NCI-H446 treated with DMSO at 0.1 percent for 48 hours (cell line): Measurements from ENCODE around the gene FBLN5.
"Not testable (repeated sequence)": the region's sequence is repeated elsewhere in the genome, so short reads cannot be mapped to it uniquely, and the experiment has no call there.

Source experiments
- DNase-seq: peaks from one replicate; lab custom pipeline; 2025; lab: John Stamatoyannopoulos, UW

FBLN5 gene

GRCh38 chr14:91861091-91861490 is 86.4 kb downstream of the FBLN5 start:
- no peak for DNase-seq

DNA sequence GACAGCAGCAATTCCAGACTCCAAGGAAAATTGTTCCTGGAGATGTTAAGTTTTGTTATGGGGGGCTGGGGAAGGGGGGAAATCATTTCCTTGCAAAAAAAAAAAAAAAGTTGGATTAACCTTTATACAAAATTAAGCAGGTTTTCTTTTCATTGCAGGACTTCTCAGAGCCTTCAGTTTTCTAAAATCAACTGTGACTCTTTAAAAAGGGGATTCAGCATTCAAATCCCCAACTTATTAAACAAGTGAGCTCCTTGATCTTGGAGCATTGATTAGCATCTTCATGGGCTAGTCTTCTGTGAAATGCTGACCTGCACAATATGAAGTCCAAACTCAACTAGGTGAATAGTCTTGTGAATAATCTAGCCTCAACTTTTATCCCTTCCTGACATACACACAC is 87.3 kb downstream of the FBLN5 start:
- no peak for DNase-seq

DNA sequence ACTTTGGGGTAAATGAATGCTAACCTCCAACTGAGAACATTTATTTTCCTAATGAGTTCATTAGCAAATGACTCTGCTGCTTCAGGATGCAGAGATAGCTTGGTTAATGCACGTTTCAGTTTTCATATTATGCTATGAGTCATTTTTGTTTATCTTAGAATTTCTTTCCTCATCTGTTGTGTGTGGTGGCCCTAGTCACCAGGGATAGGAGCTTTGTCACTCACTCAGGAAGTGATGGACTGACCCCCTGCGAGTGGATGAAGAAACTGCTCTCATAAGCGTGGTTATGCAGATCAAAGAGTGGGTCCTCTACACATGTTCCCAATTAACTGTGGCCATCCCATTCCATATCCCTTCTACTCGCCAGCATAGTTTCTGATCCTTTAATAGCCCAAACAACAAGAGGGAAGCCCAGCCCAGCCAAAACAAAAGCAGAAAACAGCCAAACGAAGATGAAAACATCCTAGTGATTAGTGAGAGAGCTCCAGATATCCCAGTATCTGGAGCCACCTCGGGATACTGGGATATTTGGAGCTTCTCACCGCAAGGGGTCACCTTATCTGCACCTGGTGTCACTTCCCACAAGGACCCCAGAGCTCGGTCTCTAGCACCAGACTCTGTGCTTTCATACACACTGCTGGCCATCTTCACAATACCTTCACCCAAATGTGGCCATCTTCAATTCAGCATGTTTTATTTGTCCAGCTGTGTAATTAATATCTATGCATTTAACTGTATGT is 88.8 kb downstream of the FBLN5 start:
- no peak for DNase-seq

DNA sequence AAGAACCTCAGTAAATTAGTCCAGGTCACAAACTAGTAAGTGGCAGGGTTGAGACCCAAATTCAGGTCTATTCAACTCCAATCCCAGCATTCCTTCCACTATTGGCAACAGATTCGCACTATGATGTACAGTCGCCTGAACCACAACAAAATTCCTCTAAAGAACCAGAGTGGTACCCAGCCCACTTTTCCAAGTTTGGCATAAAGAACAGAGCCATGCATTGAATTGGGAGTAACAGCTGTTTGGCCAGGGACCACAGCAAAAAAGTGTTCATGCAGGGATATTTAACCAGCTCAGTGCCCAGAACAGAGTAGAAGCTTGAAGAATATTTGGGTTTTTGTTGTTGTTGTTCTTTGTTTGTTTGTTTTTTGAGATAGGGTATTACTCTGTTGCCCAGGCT is 89.9 kb downstream of the FBLN5 start:
- DNase-seq, result no peak

DNA sequence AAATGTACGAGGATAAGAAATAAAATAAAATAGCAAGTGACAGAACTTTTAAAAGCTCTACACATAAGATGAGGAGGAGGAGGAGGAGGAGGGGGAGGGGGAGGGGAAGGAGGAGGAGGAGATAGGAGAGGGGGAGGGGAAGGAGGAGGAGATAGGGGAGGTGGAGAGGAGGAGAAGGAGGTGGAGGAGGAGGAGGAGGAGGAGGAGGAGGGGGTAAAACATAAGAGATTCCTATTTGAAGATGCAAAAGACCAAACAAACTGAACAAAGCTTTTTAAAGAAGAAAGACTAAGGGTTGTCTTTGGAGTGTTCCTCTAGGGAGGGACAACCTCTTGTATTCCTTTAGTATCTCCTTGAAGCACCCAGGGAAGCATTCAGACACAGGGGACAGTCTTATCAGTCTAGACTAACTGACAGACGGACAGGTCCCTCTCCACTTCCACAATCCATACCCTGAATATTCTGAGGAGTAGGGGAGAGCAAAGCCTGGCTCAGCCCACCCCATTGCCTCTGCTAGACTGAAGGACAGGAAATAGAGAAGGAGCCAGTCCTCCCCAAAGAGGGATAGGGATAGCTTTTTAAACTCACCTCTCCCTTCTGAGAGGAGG is 93.1 kb downstream of the FBLN5 start:
- no peak for DNase-seq

- no peak for DNase-seq
Observed at GRCh38 chr14:91851563-91851962, 95.9 kb downstream of the FBLN5 start.

GRCh38 chr14:91848504-91849001 is 98.9 kb downstream of the FBLN5 start:
- no peak for DNase-seq

DNA sequence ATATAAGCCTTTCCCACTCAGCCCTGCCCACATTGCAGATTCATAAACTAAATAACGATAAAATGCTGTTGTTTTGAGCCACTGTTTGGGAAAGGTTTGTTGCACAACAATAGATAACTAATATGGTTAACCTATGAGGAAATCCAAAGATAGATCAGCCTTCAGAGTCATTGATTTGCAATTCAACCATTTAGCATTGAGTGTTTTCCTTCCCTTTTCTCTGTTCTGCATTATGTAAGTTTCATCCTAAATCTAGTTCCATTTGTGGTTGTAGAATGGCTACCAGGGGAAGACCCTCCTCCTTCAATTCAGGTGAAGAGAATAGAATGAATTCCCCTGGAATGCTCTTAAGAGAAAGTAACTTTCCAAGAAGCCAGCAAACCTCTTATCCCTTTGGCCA is 99.8 kb downstream of the FBLN5 start:
- no peak for DNase-seq

DNA sequence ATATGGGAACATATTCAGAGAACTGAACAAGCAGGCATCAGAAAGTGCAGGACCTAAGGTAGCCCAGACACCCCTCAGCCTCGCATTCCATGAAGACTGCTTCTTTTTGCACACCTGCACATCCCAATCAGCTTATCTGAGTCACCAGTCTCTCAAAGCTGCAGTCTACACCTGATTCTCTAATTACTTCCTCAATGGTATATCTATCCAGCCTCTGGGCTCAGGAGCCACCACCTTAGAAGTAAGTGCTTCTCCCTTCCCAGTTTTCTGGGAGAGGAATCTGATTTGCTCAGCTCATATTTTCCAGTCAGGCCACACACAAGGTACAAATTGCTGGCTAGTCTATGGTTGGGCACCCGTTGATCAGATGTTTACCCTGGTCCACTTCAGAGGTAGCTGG is 101.8 kb downstream of the FBLN5 start:
- no peak for DNase-seq

DNA sequence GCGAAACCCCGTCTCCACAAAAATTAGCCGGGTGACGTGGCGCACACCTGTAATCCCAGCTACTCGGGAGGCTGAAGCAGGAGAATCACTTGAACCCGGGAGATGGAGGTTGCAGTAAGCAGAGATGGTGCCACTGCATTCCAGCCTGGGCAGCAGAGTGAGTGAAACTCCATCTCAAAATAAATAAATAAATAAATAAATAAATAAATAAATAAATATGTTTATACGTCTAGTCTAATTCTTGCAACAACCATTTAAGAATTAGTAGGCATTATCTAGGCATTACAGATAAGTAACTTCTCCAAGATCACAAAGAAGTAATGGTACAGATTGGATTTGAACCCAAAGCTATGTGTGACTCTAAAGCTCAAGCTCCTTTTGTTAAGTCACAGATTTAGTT is 102.4 kb downstream of the FBLN5 start:
- not testable (repeated sequence) for DNase-seq

GRCh38 chr14:91844029-91844428 is 103.5 kb downstream of the FBLN5 start:
- DNase-seq, result no peak

DNA sequence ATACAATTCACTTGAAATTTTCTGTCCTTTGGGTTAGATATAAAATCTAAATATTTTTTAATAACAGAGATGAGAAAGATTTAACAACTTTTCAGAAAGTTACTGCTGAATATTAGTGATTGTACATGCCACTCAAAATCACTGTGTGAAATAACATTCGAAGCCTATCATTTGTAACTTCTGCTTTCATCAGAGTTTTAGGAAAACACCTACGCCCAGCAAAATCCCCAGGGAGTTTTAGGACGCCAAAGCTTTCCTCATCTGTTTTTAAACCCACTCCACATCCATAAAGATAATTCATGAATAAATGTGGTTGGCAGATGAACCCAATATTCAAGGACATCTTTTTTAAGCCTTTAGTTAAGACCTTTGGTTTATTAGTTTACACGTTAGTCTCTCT is 104.1 kb downstream of the FBLN5 start:
- no peak for DNase-seq

DNA sequence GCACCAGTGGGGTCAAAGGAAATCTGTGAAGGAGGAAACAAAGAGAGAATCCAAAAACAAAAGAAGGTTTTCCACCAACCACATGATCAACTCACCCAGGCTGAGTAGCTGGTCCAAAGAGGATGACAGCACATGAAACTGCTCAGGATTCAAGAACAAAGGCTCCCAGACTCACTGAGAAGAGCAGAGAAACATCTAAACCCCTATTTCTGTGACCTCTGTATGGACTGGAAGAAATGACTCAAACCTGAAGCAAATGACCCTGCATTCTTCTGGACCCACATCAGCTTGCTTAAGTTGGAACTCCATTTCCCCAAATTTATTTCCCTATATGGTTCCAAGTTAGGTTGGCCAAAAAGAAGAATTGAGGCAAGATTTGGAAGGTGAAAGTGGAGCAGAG is 106.4 kb downstream of the FBLN5 start:
- DNase-seq, result no peak

GRCh38 chr14:91839749-91840148 is 107.7 kb downstream of the FBLN5 start:
- DNase-seq, result no peak

DNA sequence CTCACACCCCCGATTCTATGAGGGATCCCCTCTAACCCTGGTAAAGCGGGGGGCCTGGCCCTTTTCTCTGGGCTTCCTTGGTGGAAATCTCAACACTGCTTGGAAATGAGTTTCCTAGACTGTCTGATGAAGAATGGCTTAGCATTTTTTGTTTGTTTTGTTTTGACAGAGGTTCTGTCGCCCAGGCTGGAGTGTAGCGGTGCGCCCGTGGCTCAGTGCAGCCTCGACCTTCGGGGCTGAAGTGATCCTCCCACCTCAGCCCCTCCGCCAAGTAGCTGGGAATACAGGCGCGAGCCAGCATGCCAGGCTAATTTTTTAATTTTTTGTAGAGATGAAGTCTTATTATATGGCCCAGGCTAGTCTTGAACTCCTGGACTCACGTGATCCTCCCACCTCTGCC is 110.4 kb downstream of the FBLN5 start:
- no peak for DNase-seq

GRCh38 chr14:91835920-91836843 is 111.3 kb downstream of the FBLN5 start:
- DNase-seq, result no peak

DNA sequence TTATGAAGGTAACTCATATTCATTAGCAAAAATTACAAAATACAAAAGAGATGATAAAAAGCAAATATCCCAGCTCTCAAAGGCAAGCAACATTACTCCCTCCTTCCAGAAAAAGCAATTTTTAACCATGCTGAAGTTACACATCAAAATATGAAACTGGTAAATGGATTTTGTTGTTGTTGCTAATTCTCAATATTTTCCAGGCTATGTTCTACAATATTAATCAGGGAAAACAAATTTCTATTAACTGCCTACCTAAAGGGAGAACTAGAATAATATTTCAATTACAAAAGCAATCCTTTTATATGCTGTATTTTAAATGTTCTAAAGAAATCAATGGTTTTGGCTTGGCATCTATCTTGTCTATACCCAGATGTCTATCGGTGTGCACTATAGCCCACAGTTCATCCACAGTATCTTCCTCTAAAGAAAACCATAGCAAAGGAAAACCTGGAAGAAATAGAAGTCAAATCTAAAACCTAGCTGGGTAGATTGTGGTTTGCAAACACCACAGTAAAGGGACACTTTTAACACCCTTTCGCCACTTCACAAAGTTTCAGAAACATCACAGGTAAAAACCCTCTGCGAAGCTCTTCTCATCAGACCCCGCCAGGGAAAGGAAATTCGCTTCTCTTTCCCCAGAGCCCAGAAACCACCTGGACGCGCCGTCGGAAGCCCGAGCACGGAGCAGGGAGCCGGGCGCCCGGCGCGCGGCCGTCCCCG is 112.1 kb downstream of the FBLN5 start:
- DNase-seq, result no peak

DNA sequence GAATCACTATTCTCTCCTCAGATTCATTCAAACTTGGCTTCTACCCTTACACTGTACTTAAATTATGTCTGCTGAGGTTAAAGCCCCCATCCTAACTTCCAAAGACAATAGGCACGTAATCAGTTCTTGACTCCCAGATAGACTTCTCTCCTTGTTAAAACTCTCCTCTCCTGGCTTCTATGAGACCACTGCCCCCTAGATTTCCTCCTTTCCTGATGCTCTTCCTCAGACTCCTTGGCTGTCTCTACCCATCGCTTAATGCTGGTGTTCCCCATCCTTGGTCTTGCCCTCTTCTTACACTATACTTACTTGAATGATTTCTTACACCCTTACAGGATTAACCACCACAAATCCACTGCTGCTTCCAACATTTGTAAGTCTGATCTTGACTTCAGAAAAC is 112.9 kb downstream of the FBLN5 start:
- no peak for DNase-seq

GRCh38 chr14:91831337-91831736 is 116.2 kb downstream of the FBLN5 start:
- DNase-seq, result no peak

DNA sequence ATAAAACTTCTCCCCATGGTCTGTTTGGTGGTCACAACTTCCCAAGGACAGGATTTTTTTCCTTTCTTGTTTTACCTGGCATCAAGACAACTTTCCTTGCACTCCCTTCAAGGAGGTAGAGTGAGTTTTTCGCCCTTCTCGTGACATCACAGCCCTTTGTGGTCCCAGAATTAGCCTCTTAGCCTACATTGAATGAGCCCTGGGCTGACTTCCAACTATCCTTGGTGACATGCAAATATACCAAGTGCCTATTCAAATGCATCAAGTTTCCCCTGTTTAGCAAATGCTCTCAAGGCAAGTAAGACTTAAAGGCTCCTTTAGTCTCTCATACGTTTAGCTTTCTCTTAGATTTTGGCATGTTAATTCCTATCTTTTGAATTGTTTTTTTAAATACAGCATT is 116.7 kb downstream of the FBLN5 start:
- no peak for DNase-seq

DNA sequence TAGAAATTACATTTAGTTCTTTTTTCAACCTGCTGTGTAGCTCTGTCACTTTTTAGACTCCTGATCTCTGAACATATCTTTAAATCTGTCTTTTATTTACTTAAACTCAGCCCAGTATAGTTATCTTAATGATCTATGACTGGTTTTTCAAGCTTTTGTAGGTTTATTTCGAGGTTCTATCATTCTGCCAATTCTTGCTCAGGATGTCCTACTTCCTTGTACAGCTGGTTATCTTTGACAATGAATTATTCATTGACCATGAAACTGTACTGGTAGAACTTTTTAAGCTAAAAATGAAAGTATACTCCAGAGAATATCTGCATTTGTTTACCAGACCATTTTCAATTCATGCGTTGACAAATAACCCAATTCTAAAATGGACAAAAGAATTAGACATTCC is 118.0 kb downstream of the FBLN5 start:
- no peak for DNase-seq

DNA sequence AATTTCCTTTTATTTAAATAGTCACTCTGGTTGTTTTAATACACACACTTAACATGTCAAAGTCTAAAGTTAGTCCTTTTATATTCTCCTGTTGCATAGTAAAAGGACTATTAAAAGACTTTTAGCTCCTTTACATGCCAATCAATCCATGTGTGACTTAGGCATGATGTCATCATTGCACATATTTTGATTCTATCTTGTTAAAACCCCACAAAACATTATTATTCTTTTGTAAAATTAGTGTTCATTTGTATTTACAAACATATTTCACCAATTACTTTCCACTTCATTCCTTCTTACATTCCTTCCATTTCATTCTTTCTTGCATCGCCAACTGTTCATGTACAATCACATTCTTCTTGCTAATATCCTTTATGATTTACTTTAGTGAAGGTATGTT is 119.7 kb downstream of the FBLN5 start:
- no peak for DNase-seq
